Esophagus muscularis mucosa (tissue), 4 donors: ENCODE results near the gene MKRN2OS.

ENCODE experiments used
- EP300 ChIP-seq: sonication (generic); formaldehyde crosslinking; IDR thresholded peaks from one replicate; pipeline ENCODE4 v1.6.1; 2017; ENCODE audit warnings: antibody characterized with exemption
- POLR2A ChIP-seq: fragments of 450-650 bp; IDR thresholded peaks from one replicate; pipeline ENCODE4 v1.6.1; 2017; ENCODE audit warnings: antibody characterized with exemption, moderate library complexity, mild to moderate bottlenecking, low read depth
- POLR2AphosphoS5 ChIP-seq, 2 donors: sonication (generic); formaldehyde crosslinking; IDR thresholded peaks; one replicate each; pipeline ENCODE4 v1.6.1; 2017; ENCODE audit warnings: antibody characterized with exemption in 2 of 2
- TF ChIP-seq, protein P1 (sequence below), 3 experiments: fragments of 200-600 bp in 2 of 3; fragments of 450-650 bp in 1 of 3; sonication (generic) in 2 of 3; IDR thresholded peaks; one replicate each; pipeline ENCODE4 v1.5.1; 2017 to 2019; ENCODE audit warnings: antibody characterized with exemption in 3 of 3, mild to moderate bottlenecking in 2 of 3, moderate library complexity in 1 of 3

DNA sequence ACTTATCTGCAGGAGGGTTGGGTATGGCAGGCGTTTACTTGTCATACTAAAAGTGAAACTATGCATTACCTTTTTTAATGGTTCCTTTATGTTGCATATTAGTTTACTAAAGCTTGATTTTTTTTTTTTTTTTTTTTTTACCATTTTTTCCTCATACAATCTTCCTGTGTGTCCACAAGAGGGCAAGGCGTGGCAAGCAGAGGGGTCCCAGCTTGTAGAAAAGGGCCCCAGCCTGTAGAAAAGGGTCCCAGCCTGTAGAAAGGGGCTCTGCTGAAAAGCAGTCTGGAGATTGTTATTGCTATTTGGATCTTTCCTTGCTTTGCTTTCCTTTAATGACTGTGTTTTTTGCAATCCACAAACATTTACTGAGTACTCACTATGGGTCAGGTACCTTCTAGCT, 33.4 kb upstream of the MKRN2OS start:
- TF ChIP-seq, protein P1, sequence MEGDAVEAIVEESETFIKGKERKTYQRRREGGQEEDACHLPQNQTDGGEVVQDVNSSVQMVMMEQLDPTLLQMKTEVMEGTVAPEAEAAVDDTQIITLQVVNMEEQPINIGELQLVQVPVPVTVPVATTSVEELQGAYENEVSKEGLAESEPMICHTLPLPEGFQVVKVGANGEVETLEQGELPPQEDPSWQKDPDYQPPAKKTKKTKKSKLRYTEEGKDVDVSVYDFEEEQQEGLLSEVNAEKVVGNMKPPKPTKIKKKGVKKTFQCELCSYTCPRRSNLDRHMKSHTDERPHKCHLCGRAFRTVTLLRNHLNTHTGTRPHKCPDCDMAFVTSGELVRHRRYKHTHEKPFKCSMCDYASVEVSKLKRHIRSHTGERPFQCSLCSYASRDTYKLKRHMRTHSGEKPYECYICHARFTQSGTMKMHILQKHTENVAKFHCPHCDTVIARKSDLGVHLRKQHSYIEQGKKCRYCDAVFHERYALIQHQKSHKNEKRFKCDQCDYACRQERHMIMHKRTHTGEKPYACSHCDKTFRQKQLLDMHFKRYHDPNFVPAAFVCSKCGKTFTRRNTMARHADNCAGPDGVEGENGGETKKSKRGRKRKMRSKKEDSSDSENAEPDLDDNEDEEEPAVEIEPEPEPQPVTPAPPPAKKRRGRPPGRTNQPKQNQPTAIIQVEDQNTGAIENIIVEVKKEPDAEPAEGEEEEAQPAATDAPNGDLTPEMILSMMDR (IDR thresholded peaks at IDR 0.05): peak in 1 of 3 experiments; percentile 5
- no peak for TF ChIP-seq POLR2AphosphoS5 (IDR thresholded peaks at IDR 0.05)
- TF ChIP-seq POLR2A: no peak
- TF ChIP-seq EP300: no peak
